Peyer's patch (tissue), 4 donors: Measurements from ENCODE around the gene TOGARAM2.

ENCODE experiments used
- POLR2A ChIP-seq, 2 donors: fragments of 450-650 bp; IDR thresholded peaks; one replicate each; pipeline ENCODE4 v1.5.1; 2017; ENCODE audit warnings: antibody characterized with exemption in 2 of 2, mild to moderate bottlenecking in 2 of 2, moderate library complexity in 2 of 2
- TF ChIP-seq, protein P1 (sequence below), 6 experiments: fragments of 450-650 bp in 4 of 6; fragments of 200-600 bp in 2 of 6; sonication (generic) in 1 of 6; IDR thresholded peaks; one replicate each; pipeline ENCODE4 v1.5.1; 2017 to 2019; ENCODE audit warnings: antibody characterized with exemption in 6 of 6, mild to moderate bottlenecking in 3 of 6, moderate library complexity in 1 of 6

DNA sequence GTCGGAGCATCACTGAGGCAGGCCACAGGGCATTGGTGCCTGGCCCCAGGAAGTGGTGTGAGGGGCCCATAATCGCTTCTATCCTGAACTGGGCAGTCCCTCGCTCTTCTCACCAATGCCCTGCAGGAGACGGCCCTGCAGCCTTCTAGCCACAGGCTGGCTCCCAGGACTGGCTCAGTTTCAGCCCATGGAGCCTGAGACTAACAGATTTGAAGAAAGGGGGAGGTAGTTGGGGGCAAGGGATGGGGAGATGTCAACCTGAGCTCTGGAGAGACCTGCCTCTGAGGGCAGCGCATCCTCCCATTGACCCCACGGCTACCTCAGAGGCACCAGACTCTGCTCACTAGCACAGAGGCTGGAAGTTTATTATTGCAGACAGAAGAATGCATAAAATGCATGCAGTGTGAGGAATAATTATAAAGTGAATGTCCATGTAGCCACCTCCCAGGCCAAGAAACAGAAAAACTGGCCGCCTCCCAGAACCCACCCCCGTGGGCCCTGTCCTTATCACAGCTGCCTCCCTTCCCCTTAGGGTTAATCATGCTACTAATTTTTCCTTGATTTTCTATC is 1.4 kb downstream of the TOGARAM2 start:
- TF ChIP-seq, protein P1, sequence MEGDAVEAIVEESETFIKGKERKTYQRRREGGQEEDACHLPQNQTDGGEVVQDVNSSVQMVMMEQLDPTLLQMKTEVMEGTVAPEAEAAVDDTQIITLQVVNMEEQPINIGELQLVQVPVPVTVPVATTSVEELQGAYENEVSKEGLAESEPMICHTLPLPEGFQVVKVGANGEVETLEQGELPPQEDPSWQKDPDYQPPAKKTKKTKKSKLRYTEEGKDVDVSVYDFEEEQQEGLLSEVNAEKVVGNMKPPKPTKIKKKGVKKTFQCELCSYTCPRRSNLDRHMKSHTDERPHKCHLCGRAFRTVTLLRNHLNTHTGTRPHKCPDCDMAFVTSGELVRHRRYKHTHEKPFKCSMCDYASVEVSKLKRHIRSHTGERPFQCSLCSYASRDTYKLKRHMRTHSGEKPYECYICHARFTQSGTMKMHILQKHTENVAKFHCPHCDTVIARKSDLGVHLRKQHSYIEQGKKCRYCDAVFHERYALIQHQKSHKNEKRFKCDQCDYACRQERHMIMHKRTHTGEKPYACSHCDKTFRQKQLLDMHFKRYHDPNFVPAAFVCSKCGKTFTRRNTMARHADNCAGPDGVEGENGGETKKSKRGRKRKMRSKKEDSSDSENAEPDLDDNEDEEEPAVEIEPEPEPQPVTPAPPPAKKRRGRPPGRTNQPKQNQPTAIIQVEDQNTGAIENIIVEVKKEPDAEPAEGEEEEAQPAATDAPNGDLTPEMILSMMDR (IDR thresholded peaks at IDR 0.05), result no peak
- TF ChIP-seq POLR2A (IDR thresholded peaks at IDR 0.05), result no peak
